A172 (cell line): ENCODE results near the gene EFNA2. TPM values are rescaled to one million over a fixed set of nuclear protein-coding genes. Genes with fewer than 3 reads are reported as not detected.
"Not testable (repeated sequence)": the region's sequence is repeated elsewhere in the genome, so short reads cannot be mapped to it uniquely, and the experiment has no call there.

Experiments used
- DNase-seq: peaks from one replicate; pipeline ENCODE4 v3.0.0-alpha.2; 2015; ENCODE audit warnings: low spot score
- total RNA-seq: library from RNA; depleted of rRNA; stranded (reverse); fragments of >200 nt; shearing (Covaris generic); gene quantifications from 2 replicates; pipeline ENCODE4 v1.2.3, GENCODE V29; 2014

Gene EFNA2
- total RNA-seq, 1 experiment from 2014 or later = 9.9 TPM

GRCh38 chr19:1298235-1298634, 12.6 kb downstream of the EFNA2 start:
- DNase-seq = no peak

- no peak for DNase-seq
Measured at GRCh38 chr19:1299801-1300200, 14.1 kb downstream of the EFNA2 start.

- no peak for DNase-seq
Measured at GRCh38 chr19:1300744-1301490, 15.2 kb downstream of the EFNA2 start.

GRCh38 chr19:1302533-1303239, 17.0 kb downstream of the EFNA2 start:
- no peak for DNase-seq

- no peak for DNase-seq
Measured at GRCh38 chr19:1304197-1304924, 18.7 kb downstream of the EFNA2 start.

GRCh38 chr19:1305354-1305753, 19.7 kb downstream of the EFNA2 start:
- not testable (repeated sequence) for DNase-seq

- no peak for DNase-seq
Measured at GRCh38 chr19:1307320-1307719, 21.6 kb downstream of the EFNA2 start.

GRCh38 chr19:1307755-1308303, 22.2 kb downstream of the EFNA2 start:
- DNase-seq = no peak

- no peak for DNase-seq
Measured at GRCh38 chr19:1308718-1309117, 23.0 kb downstream of the EFNA2 start.

GRCh38 chr19:1309977-1310852, 24.5 kb downstream of the EFNA2 start:
- no peak for DNase-seq

GRCh38 chr19:1310853-1311180, 25.1 kb downstream of the EFNA2 start:
- no peak for DNase-seq

GRCh38 chr19:1311543-1312091, 25.9 kb downstream of the EFNA2 start:
- DNase-seq = peak; percentile 31

- DNase-seq = peak; percentile 85
Measured at GRCh38 chr19:1312767-1313694, 27.4 kb downstream of the EFNA2 start.

GRCh38 chr19:1313695-1314613, 28.3 kb downstream of the EFNA2 start:
- no peak for DNase-seq

- DNase-seq = no peak
Measured at GRCh38 chr19:1315470-1316166, 29.9 kb downstream of the EFNA2 start.

GRCh38 chr19:1316466-1316865, 30.8 kb downstream of the EFNA2 start:
- DNase-seq = no peak

GRCh38 chr19:1317274-1318003, 31.8 kb downstream of the EFNA2 start:
- DNase-seq = no peak
